ENCODE results near the gene GP1BA.

- TF ChIP-seq ZNF121 (CRISPR knock-in tag; IDR thresholded peaks at IDR 0.05), result no peak
- TF ChIP-seq CBFB (CRISPR knock-in tag; IDR thresholded peaks at IDR 0.05; ENCODE audit: low read depth), result no peak
- TF ChIP-seq CTCF (IDR thresholded peaks at IDR 0.05), result no peak
- TF ChIP-seq CDX4 (CRISPR knock-in tag; IDR thresholded peaks at IDR 0.05; ENCODE audit: borderline replicate concordance), result no peak
- TF ChIP-seq STAT6 (CRISPR knock-in tag; conservative IDR thresholded peaks at IDR 0.05; ENCODE audit: low read depth), result no peak
- no peak for TF ChIP-seq GABPB1 (CRISPR knock-in tag; IDR thresholded peaks at IDR 0.05)
- TF ChIP-seq MAX (CRISPR knock-in tag; IDR thresholded peaks at IDR 0.05), result no peak
- TF ChIP-seq ZBTB43 (CRISPR knock-in tag; IDR thresholded peaks at IDR 0.05), result no peak
- TF ChIP-seq MXD4 (CRISPR knock-in tag; IDR thresholded peaks at IDR 0.05; ENCODE audit: borderline replicate concordance), result no peak
- no peak for TF ChIP-seq OVOL2 (CRISPR knock-in tag; IDR thresholded peaks at IDR 0.05; ENCODE audit: borderline replicate concordance)
- TF ChIP-seq SP1 (CRISPR knock-in tag; conservative IDR thresholded peaks at IDR 0.05), result no peak
- TF ChIP-seq E2F1 (CRISPR knock-in tag; IDR thresholded peaks at IDR 0.05), result no peak
- no peak for TF ChIP-seq ATF3 (CRISPR knock-in tag; conservative IDR thresholded peaks at IDR 0.05)
Observed at GRCh38 chr17:4978726-4979125, 46.6 kb downstream of the GP1BA start.
